HepG2 (cell line): ENCODE measurements around the gene CDC34. TPM values are rescaled to one million over a fixed set of nuclear protein-coding genes. Genes with fewer than 3 reads are reported as not detected.

Experiments used
- ARHGAP35 ChIP-seq: sonication (generic); formaldehyde crosslinking; IDR thresholded peaks from 2 replicates; pipeline ENCODE4 v1.9.0; 2022; ENCODE audit warnings: mild to moderate bottlenecking, inconsistent platforms, moderate library complexity, missing genetic modification reagents, borderline replicate concordance
- CC2D1A ChIP-seq: sonication (generic); formaldehyde crosslinking; IDR thresholded peaks from 2 replicates; pipeline ENCODE4 v1.8.1; 2023; ENCODE audit warnings: mild to moderate bottlenecking, missing genetic modification reagents
- CHCHD3 ChIP-seq: sonication (generic); formaldehyde crosslinking; IDR thresholded peaks from 2 replicates; pipeline ENCODE4 v1.8.0; 2022; ENCODE audit warnings: mild to moderate bottlenecking, missing genetic modification reagents, moderate library complexity
- CREM ChIP-seq, 2 experiments: sonication (generic) in 1 of 2; formaldehyde crosslinking in 1 of 2; IDR thresholded peaks; 2 replicates each; pipeline versions ENCODE4 v1.4.0 to v1.6.1; 2016 to 2020; ENCODE audit warnings: antibody characterized with exemption in 1 of 2, mild to moderate bottlenecking in 1 of 2, missing genetic modification reagents in 1 of 2
- GFI1 ChIP-seq: sonication (generic); formaldehyde crosslinking; IDR thresholded peaks from 2 replicates; pipeline ENCODE4 v1.5.0; 2020; ENCODE audit warnings: missing genetic modification reagents, mild to moderate bottlenecking, borderline replicate concordance
- IKZF5 ChIP-seq: IDR thresholded peaks from 2 replicates; pipeline ENCODE4 v1.6.1; 2018; ENCODE audit warnings: missing genetic modification reagents, mild to moderate bottlenecking, missing compliant biosample characterization
- KMT2B ChIP-seq: IDR thresholded peaks from 2 replicates; pipeline ENCODE4 v1.6.1; 2016; ENCODE audit warnings: missing genetic modification reagents, missing compliant biosample characterization
- MTERF4 ChIP-seq: sonication (generic); formaldehyde crosslinking; IDR thresholded peaks from 2 replicates; pipeline ENCODE4 v1.8.0; 2023; ENCODE audit warnings: mild to moderate bottlenecking, missing genetic modification reagents
- PCBP1 ChIP-seq: fragments of 200-400 bp; formaldehyde crosslinking; IDR thresholded peaks from 2 replicates; pipeline ENCODE4 v1.6.1; 2017; ENCODE audit warnings: mild to moderate bottlenecking, low read depth, low read length, borderline replicate concordance
- PTBP1 ChIP-seq: fragments of 200-400 bp; formaldehyde crosslinking; IDR thresholded peaks from 2 replicates; pipeline ENCODE4 v1.6.1; 2018; ENCODE audit warnings: low read length, low read depth; ENCODE audit not compliant: poor library complexity, severe bottlenecking
- REST ChIP-seq, 2 experiments: IDR thresholded peaks; 2 replicates each; pipeline ENCODE4 v1.6.1; 2011 to 2012; ENCODE audit warnings: low read length in 2 of 2, borderline replicate concordance in 1 of 2, low read depth in 1 of 2, mild to moderate bottlenecking in 1 of 2, moderate library complexity in 1 of 2
- SNAI1 ChIP-seq: sonication (generic); formaldehyde crosslinking; IDR thresholded peaks from 2 replicates; pipeline ENCODE4 v1.5.0; 2020; ENCODE audit warnings: mild to moderate bottlenecking, missing genetic modification reagents, borderline replicate concordance
- TBL1XR1 ChIP-seq: fragments of 150-350 bp; IDR thresholded peaks from 2 replicates; pipeline ENCODE4 v1.6.1; 2014; ENCODE audit warnings: borderline replicate concordance, low read length; ENCODE audit not compliant: partially characterized antibody
- ZNF280D ChIP-seq: sonication (generic); formaldehyde crosslinking; IDR thresholded peaks from 2 replicates; pipeline ENCODE4 v1.5.1; 2020; ENCODE audit warnings: mild to moderate bottlenecking, missing genetic modification reagents
- ZNF430 ChIP-seq: sonication (generic); formaldehyde crosslinking; IDR thresholded peaks from 2 replicates; pipeline ENCODE4 v1.9.0; 2021; ENCODE audit warnings: mild to moderate bottlenecking, missing genetic modification reagents
- ZNF816 ChIP-seq: sonication (generic); formaldehyde crosslinking; IDR thresholded peaks from 2 replicates; pipeline ENCODE4 v1.8.0; 2022; ENCODE audit warnings: missing genetic modification reagents, mild to moderate bottlenecking, borderline replicate concordance
- polyA plus RNA-seq, 8 experiments: library from polyadenylated mRNA; depleted of rRNA in 3 of 8; stranded (reverse) in 7 of 8; unstranded in 1 of 8; fragments of >200 nt; fragmentation: Illumina TruSeq in 4 of 8; extraction: Trizol in 4 of 8; gene quantifications; 2 replicates each; pipeline versions ENCODE4 v1.2.1 to v1.2.3, GENCODE V29; 2011 to 2016; ENCODE audit warnings: low read depth in 4 of 8, missing spikeins in 1 of 8, mixed read lengths in 1 of 8; ENCODE audit not compliant: insufficient read depth in 1 of 8
- total RNA-seq, 5 experiments: library from RNA; depleted of rRNA; stranded (reverse); fragments of >200 nt; fragmentation: Illumina TruSeq; extraction: Trizol; gene quantifications; 2 replicates each; pipeline ENCODE4 v1.2.3, GENCODE V29; 2016; ENCODE audit warnings: low read depth in 1 of 5

The CDC34 gene
- total and polyA plus RNA-seq, 2 of the 13 experiments (the other 11 are each of a cell fraction or from before 2014, with no cell fraction given): 138 to 150 TPM

GRCh38 chr19:584240-585001, 52.9 kb downstream of the CDC34 start (continued):
- no peak for TF ChIP-seq ZNF280D (CRISPR knock-in tag)
- peak; percentile 91 for TF ChIP-seq PTBP1
- TF ChIP-seq MTERF4 (CRISPR knock-in tag): 0 out of 2 replicates have a peak, but pooled peaks have one; percentile 48
- peak; percentile 86; the same call in 1 of the 2 replicates for TF ChIP-seq ZNF816 (CRISPR knock-in tag)
- 0 out of 2 replicates have a peak, but pooled peaks have one; percentile 4 for TF ChIP-seq CHCHD3 (CRISPR knock-in tag)
- no peak for TF ChIP-seq SNAI1 (CRISPR knock-in tag)
- TF ChIP-seq CREM (IDR thresholded peaks at IDR 0.05): no peak
- 0 out of 2 replicates have a peak, but pooled peaks have one; percentile 22 for TF ChIP-seq CREM (CRISPR knock-in tag; IDR thresholded peaks at IDR 0.05)
- 0 out of 2 replicates have a peak, but pooled peaks have one; percentile 8 for TF ChIP-seq PCBP1
- TF ChIP-seq KMT2B (CRISPR knock-in tag): no peak
- no peak for TF ChIP-seq TBL1XR1
- peak; percentile 47 for TF ChIP-seq ARHGAP35 (CRISPR knock-in tag)
- peak; percentile 67; the same call in 1 of the 2 replicates for TF ChIP-seq IKZF5 (CRISPR knock-in tag)
- TF ChIP-seq REST (IDR thresholded peaks at IDR 0.05; ENCODE audit: borderline replicate concordance in 1 of 2, low read depth in 1 of 2, low read length in 2 of 2): 0 out of 4 replicates have a peak, but pooled peaks of 1 of the 2 experiments have one; percentile 12
- TF ChIP-seq GFI1 (CRISPR knock-in tag): no peak
- no peak for TF ChIP-seq ZNF430 (CRISPR knock-in tag)
- no peak for TF ChIP-seq CC2D1A (CRISPR knock-in tag)
